Globus pallidus (tissue), 1 donor: ENCODE measurements around the gene LTBP2.

Source experiments
- DNase-seq: peaks from one replicate; pipeline ENCODE4 v3.0.0-alpha.2; 2015; ENCODE audit warnings: low spot score

Gene LTBP2

GRCh38 chr14:74591394-74591793 lies 20.6 kb downstream of the LTBP2 start:
- DNase-seq = no peak

- DNase-seq = no peak
Measured at GRCh38 chr14:74589291-74589879, 22.7 kb downstream of the LTBP2 start.

- no peak for DNase-seq
Measured at GRCh38 chr14:74587363-74587707, 24.7 kb downstream of the LTBP2 start.

- no peak for DNase-seq
Measured at GRCh38 chr14:74586681-74587362, 25.2 kb downstream of the LTBP2 start.

- no peak for DNase-seq
Measured at GRCh38 chr14:74585406-74586335, 26.4 kb downstream of the LTBP2 start.

GRCh38 chr14:74584951-74585350 lies 27.1 kb downstream of the LTBP2 start:
- no peak for DNase-seq

- no peak for DNase-seq
Measured at GRCh38 chr14:74583689-74584434, 28.2 kb downstream of the LTBP2 start.

GRCh38 chr14:74582910-74583581 lies 29.0 kb downstream of the LTBP2 start:
- no peak for DNase-seq

GRCh38 chr14:74580275-74580672 lies 31.8 kb downstream of the LTBP2 start:
- DNase-seq = no peak

GRCh38 chr14:74579447-74580274 lies 32.4 kb downstream of the LTBP2 start:
- DNase-seq = no peak

- DNase-seq = no peak
Measured at GRCh38 chr14:74578479-74578878, 33.6 kb downstream of the LTBP2 start.

GRCh38 chr14:74577948-74578275 lies 34.1 kb downstream of the LTBP2 start:
- DNase-seq = no peak

- DNase-seq = no peak
Measured at GRCh38 chr14:74577247-74577947, 34.6 kb downstream of the LTBP2 start.

- DNase-seq = no peak
Measured at GRCh38 chr14:74575936-74576335, 36.1 kb downstream of the LTBP2 start.

GRCh38 chr14:74575507-74575906 lies 36.5 kb downstream of the LTBP2 start:
- DNase-seq = no peak

GRCh38 chr14:74574706-74575105 lies 37.3 kb downstream of the LTBP2 start:
- DNase-seq = no peak

GRCh38 chr14:74574090-74574433 lies 38.0 kb downstream of the LTBP2 start:
- DNase-seq = no peak

GRCh38 chr14:74573421-74574089 lies 38.5 kb downstream of the LTBP2 start:
- no peak for DNase-seq

- no peak for DNase-seq
Measured at GRCh38 chr14:74572726-74573301, 39.2 kb downstream of the LTBP2 start.
